Panc1 (cell line): ENCODE results near the gene ROCK2. TPM values are rescaled to one million over a fixed set of nuclear protein-coding genes. Genes with fewer than 3 reads are reported as not detected.

Source experiments
- ATAC-seq: fragments of 200-7000 bp; cut with Tn5 transposase; 2 replicates; pipeline ENCODE4 v1.9.1; 2020; ENCODE audit warnings: mild to moderate bottlenecking, moderate library complexity
- BruUV-seq: library from RNA; stranded (reverse); fragments of 400-500 nt; replicated peaks from 2 replicates; lab custom pipeline; 2021; lab: Mats Ljungman, UMichigan
- CTCF ChIA-PET: fragments of 300-600 bp; sonication (Branson Sonifier 250); formaldehyde crosslinking; loops from one replicate; lab custom pipeline; 2022; ENCODE audit warnings: antibody characterized with exemption; lab: Charles Lee
- POLR2A ChIA-PET: fragments of 300-600 bp; sonication (Branson Sonifier 250); formaldehyde crosslinking; loops from one replicate; lab custom pipeline; 2022; ENCODE audit warnings: antibody characterized with exemption; lab: Charles Lee
- DNase-seq: peaks from one replicate; pipeline ENCODE4 v3.0.0-alpha.2; 2010; ENCODE audit warnings: low read depth, low spot score
- H3K27ac ChIP-seq: 2 replicates; pipeline ENCODE4 v1.5.1; 2011; ENCODE audit warnings: mild to moderate bottlenecking, low read length, inconsistent platforms
- H3K27me3 ChIP-seq: fragments of 200-500 bp; sonication (Bioruptor generic); 2 replicates; pipeline ENCODE4 v1.6.0; 2014; ENCODE audit warnings: low read length, inconsistent platforms; ENCODE audit not compliant: control insufficient read depth, insufficient read depth
- H3K36me3 ChIP-seq: fragments of 200-500 bp; sonication (Bioruptor generic); 2 replicates; pipeline ENCODE4 v1.5.1; 2014; ENCODE audit warnings: inconsistent platforms, mild to moderate bottlenecking, low read length, moderate library complexity; ENCODE audit not compliant: control insufficient read depth, insufficient read depth
- H3K4me1 ChIP-seq: 2 replicates; pipeline ENCODE4 v1.5.1; 2011; ENCODE audit warnings: inconsistent platforms, mild to moderate bottlenecking, low read length, moderate library complexity; ENCODE audit not compliant: control insufficient read depth, insufficient read depth
- H3K4me3 ChIP-seq, 2 experiments: 2 replicates each; pipeline ENCODE4 v1.5.1; 2011 to 2012; ENCODE audit warnings: low read depth in 2 of 2, low read length in 2 of 2, mild to moderate bottlenecking in 2 of 2, inconsistent platforms in 1 of 2, moderate library complexity in 1 of 2
- H3K9me3 ChIP-seq: fragments of 200-500 bp; sonication (Bioruptor generic); 2 replicates; pipeline ENCODE4 v1.5.1; 2014; ENCODE audit warnings: low read depth, mild to moderate bottlenecking, inconsistent platforms, low read length, moderate library complexity; ENCODE audit not compliant: control insufficient read depth, insufficient read depth
- POLR2AphosphoS5 ChIP-seq: IDR thresholded peaks from 2 replicates; pipeline ENCODE4 v1.6.1; 2012; ENCODE audit warnings: mild to moderate bottlenecking, low read depth, low read length, moderate library complexity
- SIN3A ChIP-seq: IDR thresholded peaks from 2 replicates; pipeline ENCODE4 v1.6.1; 2012; ENCODE audit warnings: low read depth, mild to moderate bottlenecking, low read length, moderate library complexity, borderline replicate concordance; ENCODE audit not compliant: insufficient read depth
- TCF7L2 ChIP-seq: IDR thresholded peaks from 2 replicates; pipeline ENCODE4 v1.6.1; 2011; ENCODE audit warnings: mild to moderate bottlenecking, low read depth, low read length, inconsistent platforms
- in situ Hi-C: cut with HindIII; loops from 2 replicates; pipeline ENCODE4 v1.10.0; 2016; ENCODE audit warnings: low sequenced_read_pairs, low pct_unique_long_range_greater_than_20kb
- intact Hi-C: fragments of 100-400 bp; cut with micrococcal nuclease; formaldehyde crosslinking; loops from one replicate; pipeline ENCODE4 v1.10.0; 2022; ENCODE audit not compliant: unreplicated experiment
- total RNA-seq: library from RNA; stranded (reverse); gene quantifications from one replicate; pipeline ENCODE4 v1.2.1, GENCODE V29; 2021; ENCODE audit not compliant: unreplicated experiment
- TF ChIP-seq, protein P1 (sequence below): fragments of 450-650 bp; IDR thresholded peaks from 2 replicates; pipeline ENCODE4 v1.5.1; 2017; ENCODE audit warnings: mild to moderate bottlenecking
- TF ChIP-seq, protein P2 (sequence below), 2 experiments: IDR thresholded peaks; 2 replicates each; pipeline ENCODE4 v1.6.1; 2011 to 2012; ENCODE audit warnings: low read depth in 2 of 2, control low read depth in 1 of 2, low read length in 1 of 2, mild to moderate bottlenecking in 1 of 2, moderate library complexity in 1 of 2; ENCODE audit not compliant: insufficient read depth in 1 of 2

The ROCK2 gene
- total RNA-seq, 1 experiment from 2014 or later: 47.9 TPM

DNA sequence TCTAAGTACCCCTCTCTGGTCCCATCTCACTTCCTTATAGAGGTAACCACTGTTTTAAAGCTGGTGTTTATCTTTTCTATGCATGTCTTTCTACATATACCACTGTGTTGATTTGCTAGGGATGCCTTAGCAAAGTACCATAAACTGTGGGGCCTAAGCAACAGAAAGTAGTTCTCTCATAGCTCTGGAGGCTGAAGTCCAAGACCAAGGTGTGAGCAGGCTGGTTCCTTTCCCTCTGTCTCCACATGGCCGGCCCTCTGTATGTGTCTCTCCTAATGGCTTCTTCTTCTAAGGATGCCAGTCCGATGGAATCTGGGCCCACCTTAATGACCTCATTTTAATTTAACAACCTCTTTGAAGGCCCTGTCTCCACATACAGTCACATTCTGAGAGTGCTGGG lies 40.8 kb upstream of the ROCK2 start:
- no peak overlapping the region for H3K27ac ChIP-seq
- no peak for ATAC-seq
- no peak for DNase-seq

DNA sequence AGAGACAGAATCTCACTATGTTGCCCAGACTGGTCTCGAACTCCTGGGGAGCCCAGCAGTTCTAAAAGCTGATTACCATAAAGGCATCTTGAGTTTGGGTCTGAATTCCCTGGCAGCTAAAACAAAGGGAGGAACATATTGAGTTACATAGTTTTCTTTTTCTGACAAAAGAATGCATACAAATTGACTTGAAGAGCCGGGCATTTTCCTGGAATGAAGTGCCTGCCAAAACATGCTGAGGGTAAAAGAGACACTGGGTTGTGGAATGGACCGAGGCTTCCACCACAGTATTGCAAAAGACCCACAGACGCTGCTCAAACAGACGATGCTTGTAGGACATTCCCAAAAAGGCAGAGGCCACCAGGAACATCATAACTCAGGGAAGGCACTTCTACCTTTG lies 35.1 kb upstream of the ROCK2 start:
- intact Hi-C loops: no loop called here
- TF ChIP-seq, protein P1, sequence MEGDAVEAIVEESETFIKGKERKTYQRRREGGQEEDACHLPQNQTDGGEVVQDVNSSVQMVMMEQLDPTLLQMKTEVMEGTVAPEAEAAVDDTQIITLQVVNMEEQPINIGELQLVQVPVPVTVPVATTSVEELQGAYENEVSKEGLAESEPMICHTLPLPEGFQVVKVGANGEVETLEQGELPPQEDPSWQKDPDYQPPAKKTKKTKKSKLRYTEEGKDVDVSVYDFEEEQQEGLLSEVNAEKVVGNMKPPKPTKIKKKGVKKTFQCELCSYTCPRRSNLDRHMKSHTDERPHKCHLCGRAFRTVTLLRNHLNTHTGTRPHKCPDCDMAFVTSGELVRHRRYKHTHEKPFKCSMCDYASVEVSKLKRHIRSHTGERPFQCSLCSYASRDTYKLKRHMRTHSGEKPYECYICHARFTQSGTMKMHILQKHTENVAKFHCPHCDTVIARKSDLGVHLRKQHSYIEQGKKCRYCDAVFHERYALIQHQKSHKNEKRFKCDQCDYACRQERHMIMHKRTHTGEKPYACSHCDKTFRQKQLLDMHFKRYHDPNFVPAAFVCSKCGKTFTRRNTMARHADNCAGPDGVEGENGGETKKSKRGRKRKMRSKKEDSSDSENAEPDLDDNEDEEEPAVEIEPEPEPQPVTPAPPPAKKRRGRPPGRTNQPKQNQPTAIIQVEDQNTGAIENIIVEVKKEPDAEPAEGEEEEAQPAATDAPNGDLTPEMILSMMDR: no peak
- TF ChIP-seq, protein P2, sequence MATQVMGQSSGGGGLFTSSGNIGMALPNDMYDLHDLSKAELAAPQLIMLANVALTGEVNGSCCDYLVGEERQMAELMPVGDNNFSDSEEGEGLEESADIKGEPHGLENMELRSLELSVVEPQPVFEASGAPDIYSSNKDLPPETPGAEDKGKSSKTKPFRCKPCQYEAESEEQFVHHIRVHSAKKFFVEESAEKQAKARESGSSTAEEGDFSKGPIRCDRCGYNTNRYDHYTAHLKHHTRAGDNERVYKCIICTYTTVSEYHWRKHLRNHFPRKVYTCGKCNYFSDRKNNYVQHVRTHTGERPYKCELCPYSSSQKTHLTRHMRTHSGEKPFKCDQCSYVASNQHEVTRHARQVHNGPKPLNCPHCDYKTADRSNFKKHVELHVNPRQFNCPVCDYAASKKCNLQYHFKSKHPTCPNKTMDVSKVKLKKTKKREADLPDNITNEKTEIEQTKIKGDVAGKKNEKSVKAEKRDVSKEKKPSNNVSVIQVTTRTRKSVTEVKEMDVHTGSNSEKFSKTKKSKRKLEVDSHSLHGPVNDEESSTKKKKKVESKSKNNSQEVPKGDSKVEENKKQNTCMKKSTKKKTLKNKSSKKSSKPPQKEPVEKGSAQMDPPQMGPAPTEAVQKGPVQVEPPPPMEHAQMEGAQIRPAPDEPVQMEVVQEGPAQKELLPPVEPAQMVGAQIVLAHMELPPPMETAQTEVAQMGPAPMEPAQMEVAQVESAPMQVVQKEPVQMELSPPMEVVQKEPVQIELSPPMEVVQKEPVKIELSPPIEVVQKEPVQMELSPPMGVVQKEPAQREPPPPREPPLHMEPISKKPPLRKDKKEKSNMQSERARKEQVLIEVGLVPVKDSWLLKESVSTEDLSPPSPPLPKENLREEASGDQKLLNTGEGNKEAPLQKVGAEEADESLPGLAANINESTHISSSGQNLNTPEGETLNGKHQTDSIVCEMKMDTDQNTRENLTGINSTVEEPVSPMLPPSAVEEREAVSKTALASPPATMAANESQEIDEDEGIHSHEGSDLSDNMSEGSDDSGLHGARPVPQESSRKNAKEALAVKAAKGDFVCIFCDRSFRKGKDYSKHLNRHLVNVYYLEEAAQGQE (IDR thresholded peaks at IDR 0.05; ENCODE audit: insufficient read depth in 1 of 2, low read depth in 2 of 2, low read length in 1 of 2): no peak
- TF ChIP-seq SIN3A: no peak
- TF ChIP-seq TCF7L2: no peak
- TF ChIP-seq POLR2AphosphoS5: no peak
- ChIA-PET CTCF (no interaction called here), POLR2A (no interaction called here)
- no peaks in the 10 kb centered on the region for H3K27me3 ChIP-seq
- no peak overlapping the region for H3K4me3 ChIP-seq
- BruUV-seq: no TSS peak
- peaks cover 5% of the 10 kb centered on the region for H3K4me1 ChIP-seq
- H3K9me3 ChIP-seq: no peaks in the 10 kb centered on the region
- H3K27ac ChIP-seq: no peak overlapping the region
- no peak for DNase-seq
- no peak for ATAC-seq
- H3K36me3 ChIP-seq: no peaks in the 10 kb centered on the region
- in situ Hi-C loops: no loop called here

More for the DNA sequence above, 40.8 kb upstream of the ROCK2 start:
- H3K9me3 ChIP-seq: no peaks in the 10 kb centered on the region
- intact Hi-C loops (no loop called here), in situ Hi-C loops (no loop called here)
- POLR2A ChIA-PET: no interaction called here
- H3K36me3 ChIP-seq: no peaks in the 10 kb centered on the region
- no peak overlapping the region for H3K4me3 ChIP-seq
- no TSS peak for BruUV-seq
- H3K27me3 ChIP-seq: no peaks in the 10 kb centered on the region
- peaks cover 17% of the 10 kb centered on the region for H3K4me1 ChIP-seq
- TF ChIP-seq POLR2AphosphoS5 (no peak), SIN3A (no peak), TCF7L2 (no peak)
- TF ChIP-seq, protein P1: no peak
- TF ChIP-seq, protein P2 (IDR thresholded peaks at IDR 0.05; ENCODE audit: insufficient read depth in 1 of 2, low read depth in 2 of 2, low read length in 1 of 2): no peak
- CTCF ChIA-PET: no interaction called here
